HepG2 (cell line): Measurements from ENCODE around the gene HCRTR1. TPM values are rescaled to one million over a fixed set of nuclear protein-coding genes. Genes with fewer than 3 reads are reported as not detected.

ENCODE experiments used
- ATAC-seq: fragments of 200-7000 bp; cut with Tn5 transposase; 3 replicates; pipeline ENCODE4 v1.9.1; 2020; ENCODE audit warnings: mild to moderate bottlenecking, moderate library complexity
- BruUV-seq: library from RNA; stranded (reverse); fragments of 400-500 nt; replicated peaks from 2 replicates; lab custom pipeline; 2021; lab: Mats Ljungman, UMichigan
- CTCF ChIA-PET: fragments of 300-600 bp; formaldehyde crosslinking; extraction: SDS; loops from one replicate; lab custom pipeline; 2021; ENCODE audit warnings: low total read pairs, inconsistent platforms, low intra/inter-chr PET ratio; lab: Yijun Ruan, JAX
- POLR2A ChIA-PET: fragments of 350-600 bp; sonication (Branson Sonifier 250); formaldehyde crosslinking; loops from one replicate; lab custom pipeline; 2020; ENCODE audit warnings: antibody characterized with exemption, inconsistent platforms; lab: Yijun Ruan, JAX
- DNase-seq: peaks from one replicate; pipeline ENCODE4 v3.0.0-alpha.2; 2015; ENCODE audit warnings: low spot score
- FAIRE-seq: peaks from 3 replicates; lab custom pipeline; 2011; peaks lifted over from hg19 to GRCh38; lab: Jason Lieb, UNC
- H2AFZ ChIP-seq: one replicate; pipeline ENCODE4 v1.6.1; 2011; ENCODE audit warnings: low read length, inconsistent platforms
- H3K27ac ChIP-seq: fragments of 300-600 bp; 3 replicates; pipeline ENCODE4 v1.8.0; 2011; ENCODE audit warnings: mixed run types, mild to moderate bottlenecking, mixed read lengths, low read length, inconsistent platforms; ENCODE audit not compliant: insufficient read depth; ENCODE audit errors: extremely low read length
- H3K27me3 ChIP-seq, 2 experiments: fragments of 200-600 bp in 1 of 2; 2 replicates in 1 of 2; 3 replicates in 1 of 2; pipeline versions ENCODE4 v1.6.0 to v1.8.0; 2011; ENCODE audit warnings: low read length in 2 of 2, mild to moderate bottlenecking in 2 of 2, moderate library complexity in 2 of 2, inconsistent platforms in 1 of 2; ENCODE audit not compliant: insufficient read depth in 2 of 2, control insufficient read depth in 1 of 2
- H3K36me3 ChIP-seq, 2 experiments: fragments of 200-600 bp in 1 of 2; replicated peaks in 1 of 2; 2 replicates in 1 of 2; 3 replicates in 1 of 2; pipeline versions ENCODE4 v1.5.1 to v1.8.0; 2011; ENCODE audit warnings: low read length in 2 of 2, inconsistent platforms in 1 of 2; ENCODE audit not compliant: insufficient read depth in 2 of 2, control insufficient read depth in 1 of 2
- H3K4me1 ChIP-seq: 2 replicates; pipeline ENCODE4 v1.5.1; 2012; ENCODE audit warnings: low read length, inconsistent platforms; ENCODE audit not compliant: insufficient read depth
- H3K4me2 ChIP-seq: 2 replicates; pipeline ENCODE4 v1.6.0; 2011; ENCODE audit warnings: low read depth, low read length, inconsistent platforms
- H3K4me3 ChIP-seq, 3 experiments: fragments of 200-600 bp in 1 of 3; sonication (generic), shearing (Covaris generic) in 1 of 3; replicated peaks in 1 of 3; 2 replicates each; pipeline ENCODE4 v1.5.1; 2011 to 2016; ENCODE audit warnings: low read length in 3 of 3, inconsistent platforms in 2 of 3, low read depth in 2 of 3, mild to moderate bottlenecking in 2 of 3, control low read depth in 1 of 3, mixed read lengths in 1 of 3; ENCODE audit not compliant: insufficient read depth in 1 of 3
- H3K79me2 ChIP-seq: one replicate; pipeline ENCODE4 v1.6.1; 2011; ENCODE audit warnings: low read length, inconsistent platforms; ENCODE audit not compliant: insufficient read depth
- H3K9ac ChIP-seq: 2 replicates; pipeline ENCODE4 v1.6.0; 2011; ENCODE audit warnings: mild to moderate bottlenecking, low read depth, low read length, inconsistent platforms; ENCODE audit not compliant: insufficient read depth
- H3K9me3 ChIP-seq: 2 replicates; pipeline ENCODE4 v1.5.1; 2012; ENCODE audit warnings: mild to moderate bottlenecking, low read length
- H4K20me1 ChIP-seq: 2 replicates; pipeline ENCODE4 v1.6.0; 2011; ENCODE audit warnings: inconsistent platforms, mild to moderate bottlenecking, low read length, moderate library complexity; ENCODE audit not compliant: insufficient read depth
- ETV5 ChIP-seq: IDR thresholded peaks from 2 replicates; pipeline ENCODE4 v1.6.1; 2018; ENCODE audit warnings: missing biosample characterization, missing genetic modification reagents, inconsistent platforms, borderline replicate concordance
- NFE2L2 ChIP-seq: fragments of 150-350 bp; IDR thresholded peaks from 2 replicates; pipeline ENCODE4 v1.6.1; 2014; ENCODE audit warnings: low read length
- NFIC ChIP-seq: IDR thresholded peaks from 2 replicates; pipeline ENCODE4 v1.6.1; 2012; ENCODE audit warnings: mild to moderate bottlenecking, low read length, inconsistent platforms
- PPARG ChIP-seq: conservative IDR thresholded peaks from 2 replicates; pipeline ENCODE4 v1.6.1; 2016; ENCODE audit warnings: missing biosample characterization, missing genetic modification reagents
- WGBS: methylation state at CpG from one replicate; pipeline ENCODE4 v1.1.6; 2017; ENCODE audit warnings: low lambda C conversion rate; 5-methylcytosine and 5-hydroxymethylcytosine counted together
- in situ Hi-C: cut with HindIII; loops from 2 replicates; pipeline ENCODE4 v1.10.0; 2017; ENCODE audit warnings: low pct_unique_long_range_greater_than_20kb; ENCODE audit not compliant: extremely low pct_ligation_motif_present
- intact Hi-C: fragments of 100-400 bp; cut with micrococcal nuclease; formaldehyde crosslinking; loops from one replicate; pipeline ENCODE4 v1.10.0; 2022; ENCODE audit not compliant: unreplicated experiment
- polyA plus RNA-seq, 8 experiments: library from polyadenylated mRNA; depleted of rRNA in 3 of 8; stranded (reverse) in 7 of 8; unstranded in 1 of 8; fragments of >200 nt; fragmentation: Illumina TruSeq in 4 of 8; extraction: Trizol in 4 of 8; gene quantifications; 2 replicates each; pipeline versions ENCODE4 v1.2.1 to v1.2.3, GENCODE V29; 2011 to 2016; ENCODE audit warnings: low read depth in 4 of 8, missing spikeins in 1 of 8, mixed read lengths in 1 of 8; ENCODE audit not compliant: insufficient read depth in 1 of 8
- total RNA-seq, 5 experiments: library from RNA; depleted of rRNA; stranded (reverse); fragments of >200 nt; fragmentation: Illumina TruSeq; extraction: Trizol; gene quantifications; 2 replicates each; pipeline ENCODE4 v1.2.3, GENCODE V29; 2016; ENCODE audit warnings: low read depth in 1 of 5
- TF ChIP-seq, protein P1 (sequence below): sonication (generic); formaldehyde crosslinking; IDR thresholded peaks from 2 replicates; pipeline ENCODE4 v1.4.0; 2020; ENCODE audit warnings: missing genetic modification reagents, mild to moderate bottlenecking, borderline replicate concordance

The HCRTR1 gene
- total and polyA plus RNA-seq, 2 of the 13 experiments (the other 11 are each of a cell fraction or from before 2014, with no cell fraction given): not detected

DNA sequence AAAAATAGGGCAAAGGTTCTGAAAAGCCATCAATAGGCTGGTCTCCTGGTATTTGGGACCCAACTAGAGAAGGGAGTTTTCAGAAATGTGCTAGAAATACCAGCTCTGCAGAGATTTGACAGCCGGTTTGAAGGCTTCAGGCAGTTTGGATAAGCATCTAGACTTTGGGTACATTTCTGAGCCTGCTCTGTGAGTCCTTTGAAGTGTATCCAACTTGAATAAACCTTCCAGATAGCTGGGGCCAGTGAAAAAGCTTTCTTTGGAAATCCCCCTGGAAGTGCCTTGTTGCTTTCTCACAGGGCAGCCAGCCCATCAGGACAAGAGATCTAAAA is 33.6 kb downstream of the HCRTR1 start:
- Histone ChIP-seq H3K79me2 (no peaks in the 10 kb centered on the region), H3K9me3 (no peaks in the 10 kb centered on the region)
- POLR2A ChIA-PET: interaction anchor here (1.4 to 2.0 kb wide), 3 partner anchors 50 to 64 kb away, joined by 5 to 6 read pairs (median 5); no protein-coding TSS in a partner anchor
- 0% methylated on average over 1 of the region's 1 CpG for WGBS
- intact Hi-C loops: no loop called here
- TF ChIP-seq, protein P1, sequence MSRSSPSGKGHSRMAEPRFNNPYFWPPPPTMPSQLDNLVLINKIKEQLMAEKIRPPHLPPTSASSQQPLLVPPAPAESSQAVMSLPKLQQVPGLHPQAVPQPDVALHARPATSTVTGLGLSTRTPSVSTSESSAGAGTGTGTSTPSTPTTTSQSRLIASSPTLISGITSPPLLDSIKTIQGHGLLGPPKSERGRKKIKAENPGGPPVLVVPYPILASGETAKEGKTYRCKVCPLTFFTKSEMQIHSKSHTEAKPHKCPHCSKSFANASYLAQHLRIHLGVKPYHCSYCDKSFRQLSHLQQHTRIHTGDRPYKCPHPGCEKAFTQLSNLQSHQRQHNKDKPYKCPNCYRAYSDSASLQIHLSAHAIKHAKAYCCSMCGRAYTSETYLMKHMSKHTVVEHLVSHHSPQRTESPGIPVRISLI (CRISPR knock-in tag): 0 out of 2 replicates have a peak, but pooled peaks have one; percentile 36
- peak; percentile 69 for TF ChIP-seq PPARG (CRISPR knock-in tag)
- TF ChIP-seq NFE2L2: no peak
- TF ChIP-seq, all 625 proteins: peak for 2
- H3K27ac ChIP-seq: peak overlapping the region; percentile 34
- no peaks in the 10 kb centered on the region for H3K27me3 ChIP-seq
- H4K20me1 ChIP-seq: no peaks in the 10 kb centered on the region
- in situ Hi-C loops: no loop called here
- BruUV-seq: no TSS peak
- H3K4me2 ChIP-seq: 0 out of 2 replicates have a peak overlapping the region, but pooled peaks have one; percentile 9
- DNase-seq (peak; percentile 24), FAIRE-seq (no peak), ATAC-seq (peak; percentile 48; the same call in 2 of the 3 replicates)
- no peaks in the 10 kb centered on the region for H3K36me3 ChIP-seq
- H2AFZ ChIP-seq: no peak overlapping the region
- CTCF ChIA-PET: no interaction called here
- H3K4me1 ChIP-seq: peaks cover 45% of the 10 kb centered on the region
- H3K4me3 ChIP-seq: no peak overlapping the region
- no peak overlapping the region for H3K9ac ChIP-seq

DNA sequence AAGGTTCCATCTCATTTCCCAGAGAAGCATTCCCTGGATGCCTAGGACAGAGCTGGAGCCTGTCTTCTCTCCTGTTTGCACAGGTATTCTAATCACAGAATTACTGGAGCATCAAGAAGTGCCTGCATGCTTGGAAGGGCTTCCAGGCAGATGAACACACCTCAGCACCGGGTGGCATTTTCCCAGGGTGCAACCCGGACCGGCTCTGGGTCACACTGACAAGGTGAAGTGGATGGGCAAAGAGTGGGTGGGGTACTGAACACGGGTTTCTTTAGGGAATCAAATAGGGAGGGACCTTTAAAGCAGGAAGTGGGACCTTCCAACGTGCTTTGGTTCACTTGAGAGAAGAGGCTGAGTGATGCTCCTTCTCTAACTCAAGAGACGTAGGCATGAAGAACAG is 34.3 kb downstream of the HCRTR1 start:
- ChIA-PET CTCF (no interaction called here), POLR2A (interaction anchor here (2.0 kb wide), 1 partner anchor 64 kb away, joined by 6 read pairs; no protein-coding TSS in a partner anchor)
- Histone ChIP-seq H3K79me2 (no peaks in the 10 kb centered on the region), H3K4me3 (no peak overlapping the region), H3K36me3 (no peaks in the 10 kb centered on the region), H4K20me1 (no peaks in the 10 kb centered on the region), H2AFZ (no peak overlapping the region), H3K9ac (no peak overlapping the region), H3K4me1 (peaks cover 38% of the 10 kb centered on the region), H3K27me3 (no peaks in the 10 kb centered on the region), H3K9me3 (no peaks in the 10 kb centered on the region), H3K27ac (no peak overlapping the region)
- no peak for DNase-seq
- BruUV-seq: no TSS peak
- in situ Hi-C loops: no loop called here
- WGBS: 70% methylated on average over 6 of the region's 6 CpGs
- ATAC-seq: no peak
- no peak for FAIRE-seq
- TF ChIP-seq NFIC (no peak), ETV5 (CRISPR knock-in tag) (no peak)
- TF ChIP-seq, all 625 proteins: peak for 0
- intact Hi-C loops: no loop called here
- no peak overlapping the region for H3K4me2 ChIP-seq
